HG03378 (cell line): ENCODE measurements around the gene TAS2R19.
"Not testable (repeated sequence)": the region's sequence is repeated elsewhere in the genome, so short reads cannot be mapped to it uniquely, and the experiment has no call there.

Source experiments
- ATAC-seq: cut with Tn5 transposase; IDR thresholded peaks from one replicate; pipeline ENCODE4 v1.9.1; 2021; ENCODE audit warnings: mild to moderate bottlenecking, moderate library complexity; ENCODE audit not compliant: unreplicated experiment

Gene TAS2R19

DNA sequence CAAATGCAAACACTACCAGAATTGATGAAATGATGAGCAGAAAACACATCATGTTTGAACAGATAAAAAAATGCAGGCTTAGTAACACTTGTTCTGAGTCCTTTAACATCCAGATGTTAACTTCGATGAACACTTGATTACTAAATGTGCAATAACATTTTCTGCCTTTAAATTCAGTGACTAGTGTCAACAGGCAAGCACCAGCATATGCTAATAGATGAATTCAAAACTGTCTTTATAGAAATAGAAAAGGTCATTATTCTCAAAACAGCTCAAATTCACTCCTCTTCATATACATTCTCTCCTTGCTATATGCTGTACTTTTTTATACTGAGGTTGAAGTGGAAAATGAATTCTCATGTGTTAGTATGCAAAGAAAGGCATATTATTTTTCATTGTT is at the start of gene TAS2R19:
TSS of gene TAS2R19 (minus strand) at position 101 of the 400 bp plus-strand sequence. CDS start at position 52, 49 bp downstream.
- ATAC-seq, result no peak

DNA sequence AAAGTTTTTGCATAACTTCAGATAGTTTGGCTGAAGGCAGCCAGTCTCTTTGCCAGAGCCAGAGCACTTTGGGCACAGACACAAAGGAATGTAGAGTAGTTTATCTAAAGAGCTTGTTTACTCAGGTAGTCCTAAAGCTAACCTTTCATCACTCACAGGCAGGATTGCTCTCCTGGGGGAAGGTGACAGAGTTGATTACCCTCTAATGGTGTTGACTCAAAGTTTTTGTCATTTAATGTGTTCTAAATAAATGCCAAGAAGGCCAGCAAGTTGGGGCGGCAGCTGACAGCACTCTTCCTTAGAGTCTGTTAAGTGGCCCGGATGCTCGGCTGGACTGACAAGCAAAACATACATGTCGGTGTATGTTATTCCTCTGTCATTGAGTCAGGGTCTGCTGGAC is 49.0 kb upstream of the TAS2R19 start:
- ATAC-seq, result no peak

DNA sequence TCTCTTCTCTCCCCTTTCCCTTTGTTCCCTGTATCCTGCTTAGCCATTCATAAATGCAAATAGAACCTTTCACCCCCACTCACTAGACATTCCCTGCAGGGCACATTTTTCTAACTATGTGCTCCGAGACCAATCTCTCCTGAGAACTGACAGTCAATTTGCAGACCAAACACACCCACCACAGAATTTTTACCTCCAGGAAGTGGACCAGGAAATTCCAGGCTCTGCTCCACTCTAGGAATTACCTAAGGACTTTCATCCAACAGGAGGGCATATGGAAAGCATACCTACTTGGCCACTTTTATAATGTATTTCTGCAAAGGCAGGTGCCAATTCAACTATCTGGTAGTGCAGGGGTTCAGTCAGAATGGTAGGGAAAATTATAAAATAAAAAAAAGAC is 48.6 kb upstream of the TAS2R19 start:
- ATAC-seq, result no peak

- ATAC-seq, result no peak
Observed at GRCh38 chr12:11069854-11070365, 47.5 kb upstream of the TAS2R19 start.

- no peak for ATAC-seq
Observed at GRCh38 chr12:11067514-11067913, 45.1 kb upstream of the TAS2R19 start.

DNA sequence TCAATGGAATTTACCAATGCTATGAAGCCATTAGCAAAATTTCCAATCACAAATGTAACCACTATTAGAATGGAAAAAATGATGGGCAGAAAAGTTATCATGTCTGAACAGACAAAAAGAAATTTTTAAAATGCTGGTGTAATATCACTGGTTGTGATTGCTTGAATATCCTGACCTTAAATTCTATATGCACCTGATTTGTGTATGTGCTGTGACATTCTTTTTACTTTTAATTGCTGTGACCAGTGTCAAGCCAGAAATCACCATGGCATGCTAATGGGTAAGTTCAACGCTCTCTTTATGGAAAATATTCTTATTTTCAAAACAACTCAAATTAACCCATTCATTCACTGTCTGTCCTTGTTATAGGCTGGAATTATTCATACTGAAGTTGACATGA is 39.8 kb upstream of the TAS2R19 start, which contains the start of gene TAS2R46:
TSS of gene TAS2R46 (minus strand) at position 101 of the 400 bp plus-strand sequence. CDS start at position 101, 0 bp downstream.
- not testable (repeated sequence) for ATAC-seq

DNA sequence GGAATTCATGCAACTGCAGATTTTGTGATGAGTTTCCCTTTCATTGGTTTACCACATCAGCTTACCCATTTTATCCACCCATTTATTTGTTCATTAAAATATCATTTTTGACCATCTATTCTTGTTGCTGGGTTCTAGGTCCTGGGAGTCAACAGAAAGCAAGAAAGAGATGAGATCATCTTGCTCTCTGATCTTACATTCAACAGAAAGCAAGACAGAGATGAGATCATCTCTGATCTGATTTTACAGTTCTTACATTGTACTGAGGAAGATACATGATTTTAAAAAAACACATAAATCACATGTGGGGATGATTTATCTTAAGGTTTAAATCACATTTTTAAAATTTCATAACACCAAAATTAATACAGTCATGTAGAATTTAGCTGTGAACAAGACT is 37.4 kb upstream of the TAS2R19 start:
- ATAC-seq, result no peak

DNA sequence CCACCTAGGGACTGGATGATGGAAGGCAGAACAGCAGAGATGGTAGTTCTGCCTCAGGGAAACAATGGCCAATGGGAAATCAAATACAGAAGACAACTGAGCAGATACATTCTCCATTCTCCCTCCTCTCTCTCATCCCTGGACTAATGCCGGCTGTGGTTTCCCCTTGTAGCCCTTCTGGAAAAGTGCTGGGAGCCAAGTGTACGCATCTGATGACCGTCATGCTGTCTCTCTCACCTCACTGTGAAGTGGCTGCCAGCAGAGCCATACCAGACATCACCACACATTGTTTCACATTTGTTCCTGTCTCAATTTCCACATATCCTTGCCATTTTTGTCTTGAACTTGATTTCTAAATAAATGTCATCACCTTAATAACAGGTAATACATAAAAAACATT is 36.6 kb upstream of the TAS2R19 start:
- ATAC-seq, result no peak

GRCh38 chr12:11055306-11055705 is 32.9 kb upstream of the TAS2R19 start:
- no peak for ATAC-seq

DNA sequence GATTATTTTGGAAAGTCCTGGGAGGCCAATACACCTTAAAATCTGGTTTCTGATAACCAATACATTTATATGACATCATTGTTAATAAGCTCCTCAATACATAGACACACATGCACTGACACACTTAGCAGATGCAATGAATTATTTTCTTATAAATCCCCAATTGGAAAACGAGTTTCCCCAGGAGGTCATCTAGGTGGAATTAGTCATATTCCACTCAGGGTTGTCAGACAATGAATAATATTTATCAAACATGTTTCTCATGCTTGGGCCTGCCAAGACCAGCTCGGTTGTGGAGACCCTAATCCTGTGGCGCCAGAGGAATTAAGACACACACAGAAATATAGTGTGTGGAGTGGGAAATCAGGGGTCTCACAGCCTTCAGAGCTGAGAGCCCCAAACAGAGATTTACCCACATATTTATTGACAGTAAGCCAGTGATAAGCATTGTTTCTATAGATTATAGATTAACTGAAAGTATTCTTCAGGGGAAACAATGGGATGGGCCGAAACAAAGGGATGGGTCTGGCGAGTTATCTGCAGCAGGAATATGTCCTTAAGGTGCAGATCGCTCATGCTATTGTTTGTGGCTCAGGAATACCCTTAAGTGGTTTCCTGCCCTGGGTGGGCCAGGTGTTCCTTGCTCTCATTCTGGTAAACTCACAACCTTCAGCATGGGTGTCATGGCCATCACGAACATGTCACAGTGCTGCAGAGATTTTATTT is 27.5 kb upstream of the TAS2R19 start:
- ATAC-seq, result not testable (repeated sequence)

- ATAC-seq, result not testable (repeated sequence)
Observed at GRCh38 chr12:11041366-11041765, 18.9 kb upstream of the TAS2R19 start.

DNA sequence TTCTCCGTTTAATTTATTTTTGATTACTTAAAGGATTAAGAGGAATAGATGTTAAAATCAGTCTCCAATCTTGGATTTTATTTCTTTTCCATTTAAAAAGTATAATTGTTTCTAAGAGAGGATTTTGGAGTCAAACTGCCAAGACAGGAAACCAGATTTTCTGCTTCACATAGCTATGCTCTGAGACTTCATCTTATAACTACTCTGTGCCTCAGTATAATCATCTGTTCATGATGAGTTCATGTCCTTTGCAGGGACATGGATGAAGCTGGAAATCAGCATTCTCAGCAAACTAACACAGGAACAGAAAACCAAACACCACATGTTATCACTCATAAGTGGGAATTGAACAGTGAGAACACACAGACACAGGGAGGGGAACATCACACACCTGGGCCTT is 17.7 kb upstream of the TAS2R19 start:
- no peak for ATAC-seq

DNA sequence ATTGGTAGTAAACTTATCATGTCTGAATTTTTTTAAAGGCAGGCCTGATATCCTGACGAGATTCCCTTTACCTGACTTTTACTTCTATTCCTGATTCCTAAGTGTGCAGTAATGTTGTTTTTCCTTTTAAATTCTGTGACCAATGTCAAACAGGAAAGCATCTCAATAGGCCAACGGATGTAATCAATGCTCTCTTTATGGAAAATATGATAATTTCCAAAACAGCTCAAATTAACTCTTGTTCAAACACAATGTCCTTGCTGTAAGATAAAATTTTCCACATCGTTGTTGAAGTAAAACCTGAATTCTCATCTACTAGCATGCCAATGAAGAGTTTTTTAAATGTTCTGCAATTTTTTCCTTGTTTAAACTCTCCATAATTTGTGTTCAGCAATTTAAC is 16.8 kb upstream of the TAS2R19 start:
- no peak for ATAC-seq

- ATAC-seq, result not testable (repeated sequence)
Observed at GRCh38 chr12:11033959-11034358, 11.5 kb upstream of the TAS2R19 start.

- no peak for ATAC-seq
Observed at GRCh38 chr12:11031307-11031706, 8.9 kb upstream of the TAS2R19 start, which contains the start of gene TAS2R31. Gene TAS2R31 (minus strand): TSS chr12:11031407. CDS start chr12:11031335, 72 bp downstream.

- no peak for ATAC-seq
Observed at GRCh38 chr12:11026118-11026517, 3.7 kb upstream of the TAS2R19 start.

- no peak for ATAC-seq
Observed at GRCh38 chr12:11023387-11023786, 967 bp upstream of the TAS2R19 start.

- no peak for ATAC-seq
Observed at GRCh38 chr12:11016937-11017336, 5.5 kb downstream of the TAS2R19 start.

DNA sequence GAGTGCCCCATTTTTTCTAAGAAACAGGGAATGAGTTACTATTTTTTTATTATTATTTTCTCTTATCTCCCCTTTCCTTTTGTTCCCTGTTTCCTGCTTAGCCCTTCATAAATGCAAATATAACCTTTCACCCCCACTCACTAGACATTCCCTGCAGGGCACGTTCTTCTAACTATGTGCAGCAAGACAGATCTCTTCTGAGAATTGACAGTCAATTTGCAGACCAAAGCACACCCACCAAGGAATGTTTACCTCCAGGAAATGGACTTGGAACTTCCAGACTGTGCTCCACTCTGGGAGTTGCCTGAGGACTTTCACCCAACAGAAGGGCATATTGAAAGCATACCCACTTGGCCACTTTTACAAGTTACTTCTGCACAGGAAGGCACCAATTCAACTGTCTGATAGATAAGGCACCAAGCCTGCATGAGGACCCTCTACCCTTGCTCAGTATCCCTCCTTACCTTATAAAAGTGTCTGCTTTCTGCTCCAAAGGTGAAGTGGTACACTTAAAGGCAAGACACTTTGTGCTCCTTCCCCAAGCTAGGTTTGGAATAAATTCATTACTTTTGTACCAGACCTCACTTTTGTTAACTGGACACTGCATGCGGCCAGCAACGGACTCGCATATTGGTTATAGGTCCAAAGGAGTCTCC is 6.5 kb downstream of the TAS2R19 start:
- no peak for ATAC-seq

GRCh38 chr12:11014234-11014633 is 8.2 kb downstream of the TAS2R19 start:
- ATAC-seq, result no peak

DNA sequence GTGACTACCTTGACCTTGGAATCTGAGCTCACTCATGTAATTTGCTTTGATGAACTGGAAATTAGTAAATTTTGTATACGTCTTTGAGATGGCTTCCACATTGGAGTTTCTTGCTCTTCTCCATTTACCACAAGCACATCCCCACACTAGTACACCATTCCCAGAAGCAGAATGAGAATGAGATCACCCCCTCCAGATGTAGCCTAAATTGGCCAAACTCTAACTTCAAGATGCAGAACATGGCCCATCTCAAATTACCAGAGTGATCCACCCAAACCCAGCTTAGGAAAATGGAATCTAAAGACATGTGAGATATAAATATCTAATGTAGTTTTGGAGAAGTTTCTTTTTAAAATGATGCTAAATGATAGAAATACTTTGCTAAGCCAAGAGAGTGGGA is 14.8 kb downstream of the TAS2R19 start:
- no peak for ATAC-seq

DNA sequence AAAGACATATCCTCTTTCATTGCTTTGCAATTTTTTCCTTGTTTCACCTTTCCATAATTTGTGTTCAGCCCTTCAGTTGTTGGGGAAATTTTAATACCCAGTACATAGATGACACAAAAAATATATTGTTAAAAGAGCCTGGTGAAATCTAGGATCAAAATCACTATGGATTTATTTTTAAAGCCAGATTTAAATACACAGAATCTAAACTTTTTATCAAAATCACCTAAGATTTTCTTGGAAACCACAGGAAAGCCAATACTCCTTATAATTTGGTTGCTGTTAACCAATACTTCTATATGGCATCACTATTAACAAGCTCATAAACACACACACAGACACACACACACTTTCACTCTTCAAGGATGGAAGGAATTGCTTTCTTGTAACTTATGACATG is 24.2 kb downstream of the TAS2R19 start, which contains the start of gene TAS2R20:
TSS of gene TAS2R20 (minus strand) at position 101 of the 400 bp plus-strand sequence. CDS start 429 bp downstream, outside the sequence.
- no peak for ATAC-seq
